RKO (cell line): ENCODE data around the gene MC1R.
A peak's percentile ranks its signal among the peaks of the same experiment; 100 is the strongest.

ENCODE experiments used
- DNase-seq: peaks from one replicate; pipeline ENCODE4 v3.0.0-alpha.2; 2016; ENCODE audit warnings: low spot score

MC1R gene

DNA sequence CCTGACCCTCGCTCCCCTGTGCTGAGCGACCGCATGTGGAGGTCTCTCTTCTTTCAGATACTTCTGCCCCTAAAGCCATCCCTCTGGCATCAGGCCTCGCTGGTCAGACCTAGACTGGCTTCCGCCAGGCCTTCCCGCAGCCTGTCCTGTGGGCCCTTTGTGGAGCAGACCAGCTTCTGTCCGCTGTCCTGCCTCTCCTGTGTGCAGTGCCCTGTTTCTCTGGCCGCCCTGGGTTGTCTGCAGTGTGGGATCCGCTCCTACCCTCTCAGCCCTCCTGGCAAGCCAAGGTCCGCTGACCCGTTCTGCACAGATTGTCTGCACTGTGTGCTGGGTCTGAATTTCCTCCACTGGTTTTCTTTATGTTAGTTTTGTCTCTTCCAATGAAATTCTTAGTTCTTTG, 21.5 kb upstream of the MC1R start:
- no peak for DNase-seq

DNA sequence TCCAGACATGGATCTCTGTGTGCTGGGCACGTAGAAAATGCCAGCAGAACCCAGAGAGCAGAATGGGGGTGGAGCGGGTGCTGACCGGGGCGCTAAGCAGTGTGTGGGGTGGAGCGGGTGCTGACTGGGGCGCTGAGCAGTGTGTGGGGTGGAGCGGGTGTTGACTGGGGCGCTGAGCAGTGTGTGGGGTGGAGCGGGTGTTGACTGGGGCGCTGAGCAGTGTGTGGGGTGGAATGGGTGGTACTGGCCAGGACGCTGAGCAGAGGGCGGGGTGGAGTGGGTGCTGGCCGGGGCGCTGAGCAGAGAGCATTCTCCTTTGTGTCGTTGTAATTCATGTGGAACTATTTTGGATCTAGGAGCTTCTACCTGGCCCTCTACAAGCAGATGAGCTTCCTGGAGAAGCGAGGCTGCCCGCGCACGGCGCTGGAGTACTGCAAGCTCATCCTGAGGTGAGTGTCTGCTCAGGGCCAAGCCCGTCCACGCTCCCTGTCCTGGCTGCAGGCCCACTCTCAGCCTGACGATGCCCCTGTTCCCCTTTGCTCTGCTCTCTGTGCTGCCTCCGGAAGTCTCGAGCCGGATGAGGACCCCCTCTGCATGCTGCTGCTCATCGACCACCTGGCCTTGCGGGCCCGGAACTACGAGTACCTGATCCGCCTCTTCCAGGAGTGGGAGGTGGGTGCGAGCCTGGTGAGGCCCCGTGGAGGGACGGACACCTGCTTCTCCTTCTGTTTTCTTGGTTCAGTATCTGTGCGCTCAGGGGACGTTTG, 20.3 kb upstream of the MC1R start:
- DNase-seq: no peak

DNA sequence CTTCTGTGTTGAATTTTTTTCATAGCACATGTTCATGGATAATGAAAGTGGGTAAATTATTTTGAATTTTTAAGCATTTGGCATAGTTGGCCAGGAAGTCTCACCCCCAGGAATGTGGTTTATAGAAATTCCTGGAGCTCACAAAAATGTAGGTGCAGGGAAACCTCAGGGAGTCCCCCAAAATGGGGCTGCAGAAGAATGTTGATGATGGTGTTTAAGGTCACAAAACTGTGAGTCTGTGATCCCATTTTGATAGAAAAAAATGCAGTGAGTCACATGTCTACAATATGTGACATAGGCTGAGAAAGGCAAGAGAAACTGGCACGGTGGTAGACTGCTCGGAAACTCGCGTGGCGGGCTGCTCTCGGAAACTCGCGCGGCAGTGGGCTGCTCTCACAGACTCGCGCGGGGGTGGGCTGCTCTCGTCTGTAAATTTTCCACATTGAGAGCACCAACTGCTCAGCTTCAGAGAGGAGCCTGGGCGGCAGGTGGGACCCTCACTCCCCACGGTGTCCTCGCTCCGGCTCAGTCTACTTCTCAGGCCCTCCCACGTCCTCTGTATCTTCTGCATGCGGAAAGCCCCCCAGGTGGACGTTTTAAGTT, 18.7 kb upstream of the MC1R start:
- DNase-seq: no peak

DNA sequence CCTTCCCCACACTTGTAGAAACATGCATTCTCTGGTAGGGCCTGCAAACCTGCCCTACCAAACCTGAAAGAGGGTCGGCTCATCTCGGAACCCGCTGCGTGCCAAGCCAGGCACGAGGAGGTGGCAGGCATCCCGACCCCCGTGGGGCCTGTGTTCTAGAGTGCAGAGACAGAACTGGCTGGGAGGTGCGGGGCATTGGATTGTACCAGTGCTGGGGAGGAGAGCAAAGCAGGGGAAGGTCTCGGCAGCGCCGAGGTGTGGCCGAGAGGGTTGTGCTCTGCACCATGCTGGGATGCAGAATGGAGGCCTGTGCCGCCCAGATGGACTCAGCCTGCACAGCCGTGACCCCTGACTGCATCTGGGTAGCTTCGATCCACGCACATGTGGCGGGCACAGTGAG, 17.8 kb upstream of the MC1R start:
- DNase-seq: no peak

DNA sequence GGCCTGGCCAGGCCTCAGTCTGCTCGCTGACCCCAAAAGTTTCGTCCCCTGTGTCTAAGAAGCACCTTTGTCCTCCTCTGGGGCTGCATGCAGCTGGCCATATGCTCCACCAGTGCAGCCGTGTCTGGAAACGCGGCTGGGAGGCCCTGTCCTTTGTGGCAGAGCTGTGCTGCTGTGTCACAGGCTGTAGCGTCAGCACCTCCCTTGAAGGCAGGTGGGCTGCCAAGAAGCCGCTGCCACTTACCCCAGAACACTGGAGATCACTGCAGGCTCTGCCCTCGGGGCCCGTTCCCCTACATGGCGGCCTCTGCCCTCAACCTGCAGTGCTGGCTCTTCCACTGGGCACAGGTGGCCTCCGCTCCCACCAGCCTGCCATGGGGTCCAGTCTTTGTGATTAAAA, 15.7 kb upstream of the MC1R start:
- DNase-seq: no peak

DNA sequence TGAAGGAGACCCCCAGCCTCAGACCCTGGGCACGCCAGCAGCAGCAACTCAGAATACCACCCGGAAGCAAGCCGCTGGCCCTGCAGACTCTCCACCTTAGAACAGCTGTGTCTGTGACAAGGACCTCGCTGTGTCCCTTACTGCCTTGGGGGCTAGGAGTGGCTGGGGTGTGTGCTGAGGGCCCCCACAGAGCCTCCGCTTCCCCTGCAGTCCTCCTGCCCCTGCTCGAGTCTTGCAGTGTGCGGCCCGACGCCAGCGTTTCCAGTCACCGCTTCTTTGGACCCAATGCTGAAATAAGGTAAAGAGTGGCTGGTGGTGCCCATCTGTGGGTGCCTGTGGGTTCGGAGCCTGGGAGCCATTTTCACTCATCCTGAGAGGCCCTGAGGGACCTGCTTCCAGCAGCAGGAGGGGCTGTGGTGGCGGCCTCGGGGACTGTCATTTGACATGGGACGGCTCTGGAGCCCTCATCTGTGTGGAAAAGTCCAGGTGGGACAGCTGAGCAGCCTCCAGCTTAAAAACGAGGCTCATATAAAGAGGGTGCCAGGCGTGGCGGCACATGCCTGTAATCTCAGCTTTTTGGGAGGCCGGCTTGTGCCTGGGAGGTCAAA, 14.7 kb upstream of the MC1R start:
- DNase-seq: no peak

DNA sequence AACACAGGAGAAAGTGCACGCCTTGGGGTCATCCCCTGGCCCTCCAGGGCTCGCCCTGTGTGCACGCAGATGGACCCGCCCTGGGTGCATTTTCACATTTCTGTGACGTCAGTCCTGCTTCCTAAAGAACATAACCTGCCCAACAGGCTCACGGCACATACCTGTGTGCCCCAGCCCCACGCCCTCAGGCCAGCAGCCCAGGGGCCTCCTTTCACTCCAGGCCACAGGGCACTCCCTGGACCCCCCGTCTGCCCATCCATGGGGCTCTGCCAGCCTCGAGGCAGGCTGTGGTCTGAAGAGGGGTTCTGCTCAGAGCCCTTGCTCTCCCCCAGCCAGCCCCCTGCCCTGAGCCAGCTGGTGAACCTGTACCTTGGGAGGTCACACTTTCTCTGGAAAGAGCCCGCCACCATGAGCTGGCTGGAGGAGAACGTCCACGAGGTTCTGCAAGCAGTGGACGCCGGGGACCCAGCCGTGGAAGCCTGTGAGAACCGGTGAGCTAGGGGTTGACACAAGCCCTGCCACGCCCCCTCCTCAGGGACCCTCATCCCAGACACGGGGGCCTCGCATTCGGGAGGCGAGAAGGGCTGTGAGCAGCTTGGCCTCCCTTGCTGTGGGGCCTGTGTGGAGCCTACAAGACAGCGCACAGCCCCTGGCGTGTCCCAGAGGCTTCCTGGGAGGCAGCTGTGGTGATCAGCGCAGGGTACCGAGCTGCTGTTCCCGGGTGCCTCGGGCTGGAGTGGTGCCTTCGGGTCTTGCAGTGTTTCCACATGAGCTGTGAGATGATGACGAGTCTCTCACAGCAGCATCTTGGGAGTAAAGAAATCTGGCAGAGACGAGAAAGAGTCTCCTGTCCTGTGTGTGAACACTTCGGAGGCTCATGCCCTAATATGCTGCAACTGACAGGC, 13.8 kb upstream of the MC1R start:
- DNase-seq: no peak

DNA sequence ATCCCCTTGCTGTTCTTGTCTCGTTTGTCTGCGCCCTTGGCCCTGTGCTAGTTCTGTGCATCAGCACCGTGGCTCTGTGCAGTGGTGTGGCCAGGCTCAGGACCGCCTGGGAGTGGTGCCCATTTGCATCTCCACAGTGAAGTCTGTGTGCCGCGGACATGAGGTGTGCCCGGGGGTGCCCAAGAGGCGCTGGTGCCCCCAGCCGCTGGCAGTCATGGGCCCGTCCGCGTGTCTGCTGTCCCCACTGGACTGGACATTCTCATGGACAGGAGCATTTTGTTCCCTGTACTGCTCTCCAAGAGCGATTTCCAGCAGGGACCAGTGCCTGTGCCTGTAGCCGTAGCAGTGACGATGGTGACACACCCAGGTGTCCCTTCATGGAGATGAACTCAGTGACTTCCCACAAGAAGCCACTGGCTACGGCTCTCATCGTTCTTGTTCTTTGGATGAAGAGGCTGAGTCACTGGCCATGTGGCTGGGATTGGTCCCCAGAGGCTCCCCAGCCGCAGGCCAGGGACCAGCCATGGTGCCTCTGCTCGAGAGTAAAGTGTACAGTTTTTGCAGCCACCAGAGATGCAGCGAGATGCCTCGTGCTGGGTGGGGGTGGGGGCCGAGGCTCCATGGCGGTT, 13.0 kb upstream of the MC1R start:
- DNase-seq: no peak

DNA sequence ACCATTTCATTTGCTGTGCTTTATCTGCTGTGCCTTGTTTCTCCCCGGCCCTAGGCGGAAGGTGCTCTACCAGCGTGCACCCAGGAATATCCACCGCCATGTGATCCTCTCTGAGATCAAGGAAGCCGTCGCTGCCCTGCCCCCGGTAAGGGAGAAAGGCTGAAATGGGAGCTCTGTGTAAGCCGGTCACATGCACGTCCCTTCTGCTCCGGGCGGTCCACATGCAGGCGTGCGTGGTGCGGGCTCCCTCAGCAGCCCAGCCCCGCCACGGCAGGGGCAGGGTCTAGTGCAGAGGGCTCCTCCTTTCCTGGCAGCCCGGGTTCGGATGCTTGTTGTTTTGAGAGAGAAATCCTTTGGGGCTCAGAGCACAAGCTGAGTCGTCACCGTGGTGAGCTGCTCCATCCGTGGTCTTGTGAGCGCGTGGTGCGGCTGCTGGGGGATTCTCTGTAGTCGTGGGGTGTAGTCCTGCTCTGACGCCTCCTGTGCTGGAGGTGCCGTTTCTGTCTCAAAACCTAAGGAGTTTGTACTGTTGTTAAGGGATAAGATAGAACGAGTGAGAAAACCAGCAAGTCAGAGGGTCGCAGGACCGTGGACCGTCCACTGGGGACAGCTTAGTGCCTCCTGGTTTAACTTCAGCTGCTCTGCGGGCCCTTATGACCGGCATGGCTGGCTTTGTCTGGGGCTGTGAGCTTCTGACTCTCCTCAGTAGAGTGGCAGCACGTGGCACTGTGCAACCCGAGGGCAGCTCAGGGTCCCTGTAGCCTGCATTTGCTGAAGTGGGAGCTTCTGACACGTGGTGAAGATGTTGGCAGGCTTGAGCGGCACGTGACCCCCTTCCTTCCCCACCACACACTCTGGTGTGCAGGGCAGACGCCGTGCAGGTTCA, 12.3 kb upstream of the MC1R start:
- peak; percentile 32 for DNase-seq

DNA sequence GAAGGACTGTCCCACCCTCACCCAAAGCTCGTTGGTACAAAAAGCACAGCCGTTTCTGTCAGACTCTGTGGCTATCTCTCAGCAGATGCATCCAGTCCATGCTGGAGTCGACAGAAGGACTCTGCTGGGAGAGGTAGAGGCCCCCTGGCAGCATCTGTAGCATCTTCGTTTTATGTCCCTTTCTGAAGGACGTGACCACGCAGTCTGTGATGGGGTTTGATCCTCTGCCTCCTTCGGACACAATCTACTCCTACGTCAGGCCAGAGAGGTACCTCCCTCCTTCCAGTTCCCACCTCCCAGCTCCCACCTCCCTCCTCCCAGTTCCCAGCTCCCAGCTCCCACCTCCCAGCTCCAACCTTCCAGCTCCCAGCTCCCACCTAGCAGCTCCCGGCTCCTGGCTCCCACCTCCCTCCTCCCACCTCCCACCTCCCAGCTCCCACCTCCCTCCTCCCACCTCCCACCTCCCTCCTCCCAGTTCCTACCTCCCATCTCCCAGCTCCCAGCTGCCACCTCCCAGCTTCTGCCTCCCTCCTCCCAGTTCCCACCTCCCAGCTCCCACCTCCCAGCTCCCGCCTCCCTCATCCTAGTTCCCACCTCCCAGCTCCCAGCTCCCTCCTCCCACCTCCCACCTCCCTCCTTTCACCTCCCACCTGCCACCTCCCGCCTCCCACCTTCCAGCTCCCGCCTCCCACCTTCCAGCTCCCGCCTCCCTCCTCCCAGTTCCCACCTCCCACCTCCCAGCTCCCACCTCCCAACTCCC, 11.4 kb upstream of the MC1R start:
- no peak for DNase-seq

DNA sequence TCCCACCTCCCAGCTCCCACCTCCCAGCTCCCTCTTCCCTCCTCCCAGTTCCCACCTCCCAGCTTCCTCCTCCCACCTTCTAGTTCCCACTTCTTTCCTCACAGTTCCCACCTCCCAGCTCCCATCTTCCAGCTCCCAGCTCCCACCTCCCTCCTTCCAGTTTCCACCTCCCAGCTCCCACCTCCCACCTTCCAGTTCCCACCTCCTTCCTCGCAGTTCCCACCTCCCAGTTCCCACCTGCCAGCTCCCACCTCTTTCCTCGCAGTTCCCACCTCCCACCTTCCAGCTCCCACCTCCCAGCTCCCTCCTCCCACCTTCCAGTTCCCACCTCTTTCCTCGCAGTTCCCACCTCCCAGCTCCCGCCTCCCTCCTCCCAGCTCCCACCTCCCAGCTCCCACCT, 10.4 kb upstream of the MC1R start:
- DNase-seq: no peak

DNA sequence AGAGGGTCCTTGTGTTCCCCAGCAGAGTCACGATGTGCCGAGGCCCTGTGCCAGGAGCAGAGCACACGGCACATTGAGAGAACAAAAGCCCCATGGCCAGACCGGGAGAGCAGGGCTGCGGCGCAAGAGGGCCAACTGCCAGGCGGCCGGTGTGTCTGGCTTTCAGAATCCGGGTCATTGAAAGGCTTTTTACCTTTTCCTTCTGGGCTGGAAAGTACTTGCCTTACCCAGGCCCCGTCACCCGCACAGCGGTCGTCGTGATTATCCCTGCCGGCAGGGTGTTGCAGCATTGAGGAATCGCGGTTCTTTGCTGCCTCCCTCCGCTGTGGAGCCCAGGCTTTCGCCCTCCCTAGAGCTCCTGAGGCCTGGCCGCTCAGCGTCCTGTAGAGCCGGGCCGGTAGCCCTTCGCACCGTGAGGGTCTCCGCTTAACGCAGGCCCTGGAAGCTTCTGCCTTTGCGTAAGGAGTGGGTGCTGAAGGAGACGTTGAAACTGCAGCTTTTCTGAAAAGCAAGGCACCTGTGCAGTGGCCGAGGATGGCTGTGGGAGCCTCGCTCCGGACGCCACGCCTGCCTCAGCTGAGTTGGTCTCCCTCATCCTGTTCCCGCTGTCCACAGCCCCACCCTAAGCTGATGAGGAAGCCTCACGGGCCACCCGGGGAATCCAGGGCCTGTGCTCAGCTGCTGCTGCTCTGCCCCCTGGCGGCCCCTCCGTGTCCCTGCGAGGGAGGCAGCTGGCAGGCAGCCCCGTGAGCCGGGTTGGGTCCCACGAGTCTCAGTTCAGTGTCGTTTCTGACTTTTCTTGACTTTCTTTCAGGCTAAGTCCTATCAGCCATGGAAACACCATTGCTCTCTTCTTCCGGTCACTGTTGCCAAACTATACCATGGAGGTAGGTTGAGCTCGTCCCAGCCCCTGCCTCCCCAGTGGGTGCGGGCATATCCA, 8.6 kb upstream of the MC1R start:
- peak; percentile 54 for DNase-seq

DNA sequence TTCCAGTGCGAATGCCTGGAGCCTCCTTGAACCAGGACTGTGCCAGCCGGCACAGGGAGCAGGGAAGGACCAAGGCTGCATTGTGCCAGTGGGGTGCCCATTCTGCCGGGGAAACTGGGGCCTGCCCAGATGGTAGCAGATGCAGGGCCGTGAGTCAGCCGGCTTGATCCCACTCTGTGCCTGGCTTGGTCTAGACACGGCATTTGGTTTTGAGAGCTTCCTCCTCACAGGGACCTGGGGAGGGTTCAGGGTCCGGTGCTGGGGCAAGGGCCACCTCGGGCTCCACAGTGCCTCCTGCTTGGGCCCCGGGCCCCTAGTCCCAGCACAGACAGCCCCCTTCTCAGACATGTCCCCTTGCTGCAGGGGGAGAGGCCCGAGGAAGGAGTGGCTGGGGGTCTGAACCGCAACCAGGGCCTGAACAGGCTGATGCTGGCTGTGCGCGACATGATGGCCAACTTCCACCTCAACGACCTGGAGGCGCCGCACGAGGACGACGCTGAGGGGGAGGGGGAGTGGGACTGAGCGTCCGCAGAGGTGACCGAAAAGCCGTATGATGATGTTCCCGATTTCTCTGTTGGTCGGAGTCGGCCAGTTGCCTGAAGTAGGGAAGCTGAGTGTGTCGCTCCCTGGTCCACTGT, 7.8 kb upstream of the MC1R start:
- DNase-seq: no peak

DNA sequence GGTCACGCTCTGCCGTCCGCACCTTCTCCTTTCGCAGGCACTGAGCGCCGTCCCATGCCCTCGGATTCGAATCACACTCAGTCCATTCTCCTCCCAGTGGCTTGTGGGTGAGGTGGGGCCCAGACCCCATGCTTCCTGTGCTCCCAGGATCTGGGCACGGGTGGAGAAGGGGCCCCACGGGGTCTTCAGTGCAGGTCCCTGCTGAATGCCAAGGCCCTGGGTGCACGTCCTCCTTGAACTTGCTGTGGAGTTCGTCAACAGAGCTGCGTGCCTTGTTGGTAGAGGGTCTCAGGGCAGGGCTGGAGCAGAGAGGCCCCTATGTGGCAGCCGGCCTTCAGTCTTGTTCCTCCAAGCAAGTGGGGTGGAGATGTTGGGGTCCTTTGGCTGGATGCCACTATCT, 7.3 kb upstream of the MC1R start:
- no peak for DNase-seq

DNA sequence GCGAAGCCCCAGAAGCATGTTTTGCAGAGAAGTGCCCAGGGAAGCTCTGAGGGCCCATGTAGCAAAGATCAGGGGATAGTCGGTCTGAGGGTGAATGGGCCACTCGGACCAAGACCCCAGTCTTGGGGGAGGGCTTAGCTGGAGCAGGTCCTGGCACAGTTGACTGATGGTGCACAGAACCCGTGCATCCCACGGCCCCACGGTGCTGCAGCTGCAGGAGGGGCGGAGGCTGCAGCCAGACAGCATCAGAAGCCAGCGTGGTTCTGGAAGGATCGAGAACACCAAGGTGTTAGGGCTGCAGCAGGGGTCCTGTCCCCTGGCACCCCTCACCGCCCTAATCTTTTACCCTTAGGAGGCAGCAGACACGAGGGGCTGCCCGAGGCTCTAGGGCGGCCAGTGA, 6.5 kb upstream of the MC1R start:
- DNase-seq: no peak

DNA sequence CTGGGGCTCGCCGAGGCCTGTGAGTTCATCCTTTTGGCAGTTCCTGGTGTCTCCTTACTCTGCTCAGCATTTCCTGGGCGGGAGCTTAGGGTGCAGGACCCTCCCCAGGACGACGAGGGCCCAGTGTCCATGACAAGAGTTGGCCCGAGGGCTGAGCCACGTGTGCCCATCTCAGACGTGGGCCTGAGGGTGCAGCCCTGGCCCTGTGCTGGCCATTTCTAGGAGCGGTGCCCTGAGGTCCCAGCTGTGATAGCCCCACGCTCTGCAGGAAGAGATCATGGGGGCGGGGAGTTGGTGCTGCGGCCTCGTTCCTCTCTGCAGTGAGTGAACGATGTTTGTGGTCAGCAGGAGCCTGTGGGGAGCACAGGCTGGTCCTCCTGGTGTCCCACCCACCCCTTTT, 6.0 kb upstream of the MC1R start:
- DNase-seq: no peak

DNA sequence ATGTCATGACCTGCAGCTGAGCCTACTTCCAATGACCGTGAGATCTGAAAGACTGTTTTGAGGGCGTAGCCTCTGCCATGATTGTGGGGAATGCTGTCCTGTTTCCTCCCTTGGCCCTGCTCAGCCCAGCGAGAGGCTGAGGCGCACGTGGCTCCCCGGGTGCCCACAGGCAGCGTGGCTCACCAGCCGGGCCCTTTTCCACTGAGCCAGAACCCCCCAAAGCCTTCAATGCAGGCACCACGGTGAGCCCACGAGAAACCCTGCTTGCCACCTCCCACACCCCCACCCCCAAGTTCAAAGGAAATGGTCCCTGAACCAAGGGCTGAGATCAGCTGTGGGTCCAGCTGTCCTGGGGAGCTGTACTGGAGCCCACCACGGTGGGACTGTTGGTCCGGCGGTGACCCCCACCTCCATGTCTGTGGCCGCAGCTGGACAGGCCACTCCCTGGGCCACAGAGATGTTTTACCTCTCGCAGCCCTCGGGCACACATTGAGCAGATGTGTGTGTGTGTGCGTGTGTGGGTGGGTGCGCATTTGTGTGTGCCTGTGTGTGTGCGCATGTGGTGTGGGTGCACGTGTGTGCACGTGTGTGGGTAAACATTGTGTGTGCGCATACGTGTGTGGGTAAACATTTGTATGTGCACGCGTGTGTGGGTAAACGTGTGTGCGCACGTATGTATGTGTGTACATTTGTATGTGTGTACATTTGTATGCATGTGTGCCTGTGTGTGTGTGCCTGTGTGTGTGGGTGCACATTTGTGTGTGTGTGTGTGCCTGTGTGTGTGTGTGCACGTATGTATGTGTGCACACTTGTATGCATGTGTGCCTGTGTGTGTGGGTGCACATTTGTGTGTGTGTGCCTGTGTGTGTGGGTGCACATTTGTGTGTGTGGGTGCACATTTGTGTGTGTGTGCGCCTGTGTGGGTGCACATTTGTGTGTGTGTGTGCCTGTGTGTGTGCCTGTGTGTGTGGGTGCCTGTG, 5.0 kb upstream of the MC1R start:
- no peak for DNase-seq
